Naive B cell (primary cell): ENCODE results near the gene ZBED1. TPM values are rescaled to one million over a fixed set of nuclear protein-coding genes. Genes with fewer than 3 reads are reported as not detected.
A peak's percentile ranks its signal among the peaks of the same experiment; 100 is the strongest.

Source experiments
- ATAC-seq, 2 donors: fragments of 150-1000 bp; cut with Tn5 transposase; 2 replicates each; pipeline ENCODE4 v1.10.0; 2021; ENCODE audit warnings: low read depth in 2 of 2, mild to moderate bottlenecking in 2 of 2, moderate library complexity in 2 of 2
- DNase-seq: peaks from one replicate; pipeline ENCODE4 v3.0.0; 2022
- H3K27ac Mint-ChIP-seq, 6 donors: one replicate each; pipeline ENCODE4 v1.8.0; 2020 to 2022; ENCODE audit warnings: mild to moderate bottlenecking in 6 of 6, mixed read lengths in 6 of 6, moderate library complexity in 5 of 6, inconsistent platforms in 2 of 6
- H3K27me3 Mint-ChIP-seq, 3 donors: one replicate each; pipeline ENCODE4 v1.8.0; 2021 to 2022; ENCODE audit warnings: mixed read lengths in 3 of 3, mild to moderate bottlenecking in 1 of 3
- H3K36me3 Mint-ChIP-seq, 2 donors: one replicate each; pipeline ENCODE4 v1.8.0; 2020 to 2022; ENCODE audit warnings: mixed read lengths in 2 of 2, inconsistent platforms in 1 of 2, mild to moderate bottlenecking in 1 of 2
- H3K4me1 Mint-ChIP-seq, 3 donors: one replicate each; pipeline ENCODE4 v1.8.0; 2020 to 2022; ENCODE audit warnings: mixed read lengths in 3 of 3, inconsistent platforms in 1 of 3, mild to moderate bottlenecking in 1 of 3, moderate library complexity in 1 of 3
- H3K4me3 Mint-ChIP-seq, 8 donors: one replicate each; pipeline ENCODE4 v1.8.0; 2020 to 2022; ENCODE audit warnings: mild to moderate bottlenecking in 8 of 8, mixed read lengths in 8 of 8, moderate library complexity in 8 of 8, inconsistent platforms in 2 of 8
- H3K9me3 Mint-ChIP-seq, 7 donors: one replicate each; pipeline ENCODE4 v1.8.0; 2020 to 2022; ENCODE audit warnings: mixed read lengths in 7 of 7, mild to moderate bottlenecking in 5 of 7, inconsistent platforms in 2 of 7, moderate library complexity in 1 of 7
- polyA plus RNA-seq, 6 donors: library from polyadenylated mRNA; unstranded; fragments of 300-500 nt; fragmentation: Illumina TruSeq; gene quantifications; one replicate each; pipeline ENCODE4 v1.2.3, GENCODE V29; 2021; ENCODE audit warnings: low read depth in 6 of 6

ZBED1 gene
- polyA plus RNA-seq, 6 donors from 2014 or later: 25.6 to 82.8 (median 56.4) TPM

- no peak for DNase-seq
- Mint-ChIP-seq H3K4me1 (peaks cover 11 to 30% (median 21%) of the 10 kb centered on the region in 3 donors), H3K4me3 (no peak overlapping the region), H3K27ac (peak overlapping the region in 4 of 6 donors; percentile 72 to 93 (median 83)), H3K36me3 (peaks cover 9 to 15% of the 10 kb centered on the region in 2 donors), H3K27me3 (no peaks in the 10 kb centered on the region), H3K9me3 (peaks cover 0 to 9% (median 0%) of the 10 kb centered on the region in 7 donors)
- ATAC-seq: peak in 1 of 2 donors; percentile 81
Observed at GRCh38 chrX:2449135-2449886, 51.5 kb downstream of the ZBED1 start.

GRCh38 chrX:2447484-2447883 is 53.3 kb downstream of the ZBED1 start:
- peaks cover 11 to 31% (median 18%) of the 10 kb centered on the region in 3 donors for H3K4me1 Mint-ChIP-seq
- H3K9me3 Mint-ChIP-seq: peaks cover 0 to 9% (median 0%) of the 10 kb centered on the region in 7 donors
- no peaks in the 10 kb centered on the region for H3K27me3 Mint-ChIP-seq
- H3K4me3 Mint-ChIP-seq: no peak overlapping the region
- DNase-seq (no peak), ATAC-seq (no peak)
- peaks cover 2 to 12% of the 10 kb centered on the region in 2 donors for H3K36me3 Mint-ChIP-seq
- H3K27ac Mint-ChIP-seq: no peak overlapping the region

GRCh38 chrX:2446815-2447214 is 54.0 kb downstream of the ZBED1 start:
- peaks cover 0 to 9% (median 1%) of the 10 kb centered on the region in 7 donors for H3K9me3 Mint-ChIP-seq
- no peak overlapping the region for H3K4me3 Mint-ChIP-seq
- peaks cover 0 to 8% of the 10 kb centered on the region in 2 donors for H3K36me3 Mint-ChIP-seq
- H3K4me1 Mint-ChIP-seq: peaks cover 13 to 30% (median 13%) of the 10 kb centered on the region in 3 donors
- no peak for ATAC-seq
- no peak overlapping the region for H3K27ac Mint-ChIP-seq
- H3K27me3 Mint-ChIP-seq: no peaks in the 10 kb centered on the region
- DNase-seq: no peak

GRCh38 chrX:2445662-2446623 is 54.8 kb downstream of the ZBED1 start:
- Mint-ChIP-seq H3K36me3 (peaks cover 4 to 8% of the 10 kb centered on the region in 2 donors), H3K4me1 (peaks cover 6 to 24% (median 15%) of the 10 kb centered on the region in 3 donors), H3K27me3 (no peaks in the 10 kb centered on the region), H3K4me3 (no peak overlapping the region), H3K27ac (no peak overlapping the region), H3K9me3 (peaks cover 0 to 7% (median 1%) of the 10 kb centered on the region in 7 donors)
- ATAC-seq (no peak), DNase-seq (no peak)

GRCh38 chrX:2442694-2443093 is 58.1 kb downstream of the ZBED1 start:
- Mint-ChIP-seq H3K4me3 (no peak overlapping the region), H3K27ac (no peak overlapping the region), H3K36me3 (peaks cover 8 to 17% of the 10 kb centered on the region in 2 donors), H3K27me3 (no peaks in the 10 kb centered on the region), H3K4me1 (peaks cover 3 to 16% (median 4%) of the 10 kb centered on the region in 3 donors), H3K9me3 (peaks cover 0 to 7% (median 1%) of the 10 kb centered on the region in 7 donors)
- no peak for ATAC-seq
- DNase-seq: no peak

GRCh38 chrX:2441466-2441865 is 59.3 kb downstream of the ZBED1 start:
- Mint-ChIP-seq H3K4me1 (peaks cover 3 to 16% (median 4%) of the 10 kb centered on the region in 3 donors), H3K27ac (peak overlapping the region in 1 of 6 donors; percentile 71), H3K27me3 (no peaks in the 10 kb centered on the region), H3K9me3 (peaks cover 0 to 2% (median 0%) of the 10 kb centered on the region in 7 donors), H3K4me3 (no peak overlapping the region), H3K36me3 (peaks cover 4 to 17% of the 10 kb centered on the region in 2 donors)
- DNase-seq (no peak), ATAC-seq (no peak)

- H3K27ac Mint-ChIP-seq: no peak overlapping the region
- DNase-seq: no peak
- no peak for ATAC-seq
- H3K36me3 Mint-ChIP-seq: peaks cover 4 to 23% of the 10 kb centered on the region in 2 donors
- H3K4me1 Mint-ChIP-seq: peaks cover 8 to 21% (median 11%) of the 10 kb centered on the region in 3 donors
- H3K4me3 Mint-ChIP-seq: no peak overlapping the region
- peaks cover 0 to 1% (median 0%) of the 10 kb centered on the region in 7 donors for H3K9me3 Mint-ChIP-seq
- no peaks in the 10 kb centered on the region for H3K27me3 Mint-ChIP-seq
Observed at GRCh38 chrX:2439613-2440012, 61.2 kb downstream of the ZBED1 start.

Other genes starting within 250 kb of the ZBED1 start
- 10 to 100 TPM; 20.9 to 33.3 (median 28.4) TPM for gene DHRSX, start within 50 bp of the ZBED1 start, polyA plus RNA-seq
- gene CD99, start 190.3 kb upstream of the ZBED1 start, polyA plus RNA-seq: 100 to 1,000 TPM in 4 of 6 donors, 10 to 100 TPM in 2; 85.3 to 132 (median 119) TPM